Panc1 (cell line): ENCODE results near the gene ZNF32. TPM values are rescaled to one million over a fixed set of nuclear protein-coding genes. Genes with fewer than 3 reads are reported as not detected.

Source experiments
- ATAC-seq: fragments of 200-7000 bp; cut with Tn5 transposase; 2 replicates; pipeline ENCODE4 v1.9.1; 2020; ENCODE audit warnings: mild to moderate bottlenecking, moderate library complexity
- BruUV-seq: library from RNA; stranded (reverse); fragments of 400-500 nt; replicated peaks from 2 replicates; lab custom pipeline; 2021; lab: Mats Ljungman, UMichigan
- CTCF ChIA-PET: fragments of 300-600 bp; sonication (Branson Sonifier 250); formaldehyde crosslinking; loops from one replicate; lab custom pipeline; 2022; ENCODE audit warnings: antibody characterized with exemption; lab: Charles Lee
- POLR2A ChIA-PET: fragments of 300-600 bp; sonication (Branson Sonifier 250); formaldehyde crosslinking; loops from one replicate; lab custom pipeline; 2022; ENCODE audit warnings: antibody characterized with exemption; lab: Charles Lee
- DNase-seq: peaks from one replicate; pipeline ENCODE4 v3.0.0-alpha.2; 2010; ENCODE audit warnings: low read depth, low spot score
- H3K27ac ChIP-seq: 2 replicates; pipeline ENCODE4 v1.5.1; 2011; ENCODE audit warnings: mild to moderate bottlenecking, low read length, inconsistent platforms
- H3K27me3 ChIP-seq: fragments of 200-500 bp; sonication (Bioruptor generic); 2 replicates; pipeline ENCODE4 v1.6.0; 2014; ENCODE audit warnings: low read length, inconsistent platforms; ENCODE audit not compliant: control insufficient read depth, insufficient read depth
- H3K36me3 ChIP-seq: fragments of 200-500 bp; sonication (Bioruptor generic); 2 replicates; pipeline ENCODE4 v1.5.1; 2014; ENCODE audit warnings: inconsistent platforms, mild to moderate bottlenecking, low read length, moderate library complexity; ENCODE audit not compliant: control insufficient read depth, insufficient read depth
- H3K4me1 ChIP-seq: 2 replicates; pipeline ENCODE4 v1.5.1; 2011; ENCODE audit warnings: inconsistent platforms, mild to moderate bottlenecking, low read length, moderate library complexity; ENCODE audit not compliant: control insufficient read depth, insufficient read depth
- H3K4me3 ChIP-seq, 2 experiments: 2 replicates each; pipeline ENCODE4 v1.5.1; 2011 to 2012; ENCODE audit warnings: low read depth in 2 of 2, low read length in 2 of 2, mild to moderate bottlenecking in 2 of 2, inconsistent platforms in 1 of 2, moderate library complexity in 1 of 2
- H3K9me3 ChIP-seq: fragments of 200-500 bp; sonication (Bioruptor generic); 2 replicates; pipeline ENCODE4 v1.5.1; 2014; ENCODE audit warnings: low read depth, mild to moderate bottlenecking, inconsistent platforms, low read length, moderate library complexity; ENCODE audit not compliant: control insufficient read depth, insufficient read depth
- CTCF ChIP-seq: fragments of 450-650 bp; IDR thresholded peaks from 2 replicates; pipeline ENCODE4 v1.5.1; 2017; ENCODE audit warnings: mild to moderate bottlenecking
- POLR2AphosphoS5 ChIP-seq: IDR thresholded peaks from 2 replicates; pipeline ENCODE4 v1.6.1; 2012; ENCODE audit warnings: mild to moderate bottlenecking, low read depth, low read length, moderate library complexity
- REST ChIP-seq, 2 experiments: IDR thresholded peaks; 2 replicates each; pipeline ENCODE4 v1.6.1; 2011 to 2012; ENCODE audit warnings: low read depth in 2 of 2, control low read depth in 1 of 2, low read length in 1 of 2, mild to moderate bottlenecking in 1 of 2, moderate library complexity in 1 of 2; ENCODE audit not compliant: insufficient read depth in 1 of 2
- SIN3A ChIP-seq: IDR thresholded peaks from 2 replicates; pipeline ENCODE4 v1.6.1; 2012; ENCODE audit warnings: low read depth, mild to moderate bottlenecking, low read length, moderate library complexity, borderline replicate concordance; ENCODE audit not compliant: insufficient read depth
- TCF7L2 ChIP-seq: IDR thresholded peaks from 2 replicates; pipeline ENCODE4 v1.6.1; 2011; ENCODE audit warnings: mild to moderate bottlenecking, low read depth, low read length, inconsistent platforms
- in situ Hi-C: cut with HindIII; loops from 2 replicates; pipeline ENCODE4 v1.10.0; 2016; ENCODE audit warnings: low sequenced_read_pairs, low pct_unique_long_range_greater_than_20kb
- intact Hi-C: fragments of 100-400 bp; cut with micrococcal nuclease; formaldehyde crosslinking; loops from one replicate; pipeline ENCODE4 v1.10.0; 2022; ENCODE audit not compliant: unreplicated experiment
- total RNA-seq: library from RNA; stranded (reverse); gene quantifications from one replicate; pipeline ENCODE4 v1.2.1, GENCODE V29; 2021; ENCODE audit not compliant: unreplicated experiment

ZNF32 gene
- total RNA-seq, 1 experiment from 2014 or later = 35.6 TPM

GRCh38 chr10:43667761-43668386 is 19.2 kb upstream of the ZNF32 start:
- TF ChIP-seq POLR2AphosphoS5 (no peak), SIN3A (no peak), CTCF (no peak), TCF7L2 (no peak), REST (IDR thresholded peaks at IDR 0.05; ENCODE audit: insufficient read depth in 1 of 2, low read depth in 2 of 2, low read length in 1 of 2) (no peak)
- 0 out of 2 replicates have a peak, but pooled peaks cover 5% of the 10 kb centered on the region for H3K27me3 ChIP-seq
- ATAC-seq (no peak), DNase-seq (no peak)
- in situ Hi-C loops = no loop called here
- no peaks in the 10 kb centered on the region for H3K9me3 ChIP-seq
- H3K27ac ChIP-seq = no peak overlapping the region
- no peaks in the 10 kb centered on the region for H3K4me1 ChIP-seq
- CTCF ChIA-PET = no interaction called here
- intact Hi-C loops = no loop called here
- H3K4me3 ChIP-seq = no peak overlapping the region
- no TSS peak for BruUV-seq
- no peaks in the 10 kb centered on the region for H3K36me3 ChIP-seq
- POLR2A ChIA-PET = no interaction called here

- no peak for ATAC-seq
- no peak for TF ChIP-seq TCF7L2
- TF ChIP-seq POLR2AphosphoS5 = no peak
- no peak for TF ChIP-seq SIN3A
- TF ChIP-seq REST (IDR thresholded peaks at IDR 0.05; ENCODE audit: insufficient read depth in 1 of 2, low read depth in 2 of 2, low read length in 1 of 2) = no peak
- TF ChIP-seq CTCF = peak; percentile 25
- no peak for DNase-seq
- ChIA-PET POLR2A (no interaction called here), CTCF (no interaction called here)
- Histone ChIP-seq H3K27me3 (0 out of 2 replicates have a peak, but pooled peaks cover 5% of the 10 kb centered on the region), H3K27ac (no peak overlapping the region), H3K9me3 (no peaks in the 10 kb centered on the region), H3K4me1 (no peaks in the 10 kb centered on the region), H3K36me3 (no peaks in the 10 kb centered on the region), H3K4me3 (no peak overlapping the region)
- intact Hi-C loops (no loop called here), in situ Hi-C loops (no loop called here)
- BruUV-seq = no TSS peak
Observed at GRCh38 chr10:43667317-43667731, 18.6 kb upstream of the ZNF32 start.
